Suprapubic skin (tissue), 4 donors: ENCODE results near the gene IGLON5. TPM values are rescaled to one million over a fixed set of nuclear protein-coding genes. Genes with fewer than 3 reads are reported as not detected.
A peak's percentile ranks its signal among the peaks of the same experiment; 100 is the strongest.

Experiments used
- DNase-seq, 2 donors: peaks; one replicate each; pipeline ENCODE4 v3.0.0-alpha.2; 2019; ENCODE audit warnings: low spot score in 2 of 2
- H3K27ac ChIP-seq: fragments of 200-600 bp; sonication (generic); one replicate; pipeline ENCODE4 v1.5.1; 2019
- H3K27me3 ChIP-seq: fragments of 200-600 bp; sonication (generic); one replicate; pipeline ENCODE4 v1.5.1; 2019
- H3K36me3 ChIP-seq: fragments of 200-600 bp; sonication (generic); one replicate; pipeline ENCODE4 v1.5.1; 2019
- H3K4me1 ChIP-seq: fragments of 200-600 bp; sonication (generic); one replicate; pipeline ENCODE4 v1.5.1; 2019
- H3K4me3 ChIP-seq: fragments of 200-600 bp; sonication (generic); one replicate; pipeline ENCODE4 v1.5.1; 2019; ENCODE audit warnings: mild to moderate bottlenecking
- H3K9me3 ChIP-seq: fragments of 200-600 bp; sonication (generic); one replicate; pipeline ENCODE4 v1.5.1; 2019
- EP300 ChIP-seq: sonication (generic); formaldehyde crosslinking; IDR thresholded peaks from one replicate; pipeline ENCODE4 v1.6.1; 2017; ENCODE audit warnings: antibody characterized with exemption
- POLR2A ChIP-seq, 2 donors: fragments of 450-650 bp; IDR thresholded peaks; one replicate each; pipeline ENCODE4 v1.6.1; 2017; ENCODE audit warnings: antibody characterized with exemption in 2 of 2, mild to moderate bottlenecking in 2 of 2, moderate library complexity in 2 of 2
- POLR2AphosphoS5 ChIP-seq, 3 donors: sonication (generic); formaldehyde crosslinking; IDR thresholded peaks; one replicate each; pipeline ENCODE4 v1.6.1; 2017; ENCODE audit warnings: antibody characterized with exemption in 3 of 3
- WGBS: methylation state at CpG from one replicate; pipeline ENCODE4 v1.1.5; 2018; 5-methylcytosine and 5-hydroxymethylcytosine counted together
- total RNA-seq, 4 donors: library from RNA; depleted of rRNA; stranded (reverse); fragments of >200 nt; gene quantifications; one replicate each; pipeline ENCODE4 v1.1.0, GENCODE V29; 2016
- TF ChIP-seq, protein P1 (sequence below), 2 donors: fragments of 200-600 bp in 1 of 2; fragments of 450-650 bp in 1 of 2; sonication (generic) in 1 of 2; IDR thresholded peaks; one replicate each; pipeline ENCODE4 v1.5.1; 2016 to 2019; ENCODE audit warnings: antibody characterized with exemption in 2 of 2, mild to moderate bottlenecking in 1 of 2, moderate library complexity in 1 of 2

Gene IGLON5
- total RNA-seq, 4 donors from 2014 or later = 0.26 TPM; not detected in 3

DNA sequence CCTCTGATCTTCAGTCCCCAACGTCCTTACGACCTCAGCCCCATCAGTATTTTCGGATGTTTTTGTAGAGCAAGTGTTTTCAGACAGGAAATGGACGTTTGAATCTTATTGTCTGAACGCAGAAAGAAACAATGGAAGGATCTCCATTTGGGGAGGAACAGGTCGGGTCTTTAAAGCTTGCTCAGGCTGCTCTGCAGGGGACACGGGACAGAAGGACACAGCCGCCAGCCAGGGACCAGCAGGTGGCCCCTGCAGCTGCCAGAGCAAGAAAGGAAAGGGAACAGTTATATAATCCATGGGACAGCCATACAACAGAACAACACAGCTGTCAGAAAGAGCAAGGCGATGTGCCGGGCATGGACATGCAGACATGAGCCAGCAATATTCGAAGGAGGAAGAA is 18.5 kb upstream of the IGLON5 start:
- Histone ChIP-seq H3K4me3 (no peak overlapping the region), H3K27ac (no peak overlapping the region), H3K36me3 (no peaks in the 10 kb centered on the region), H3K9me3 (no peaks in the 10 kb centered on the region), H3K4me1 (no peaks in the 10 kb centered on the region), H3K27me3 (peaks cover 33% of the 10 kb centered on the region)
- TF ChIP-seq POLR2AphosphoS5 (IDR thresholded peaks at IDR 0.05) = no peak
- TF ChIP-seq, protein P1, sequence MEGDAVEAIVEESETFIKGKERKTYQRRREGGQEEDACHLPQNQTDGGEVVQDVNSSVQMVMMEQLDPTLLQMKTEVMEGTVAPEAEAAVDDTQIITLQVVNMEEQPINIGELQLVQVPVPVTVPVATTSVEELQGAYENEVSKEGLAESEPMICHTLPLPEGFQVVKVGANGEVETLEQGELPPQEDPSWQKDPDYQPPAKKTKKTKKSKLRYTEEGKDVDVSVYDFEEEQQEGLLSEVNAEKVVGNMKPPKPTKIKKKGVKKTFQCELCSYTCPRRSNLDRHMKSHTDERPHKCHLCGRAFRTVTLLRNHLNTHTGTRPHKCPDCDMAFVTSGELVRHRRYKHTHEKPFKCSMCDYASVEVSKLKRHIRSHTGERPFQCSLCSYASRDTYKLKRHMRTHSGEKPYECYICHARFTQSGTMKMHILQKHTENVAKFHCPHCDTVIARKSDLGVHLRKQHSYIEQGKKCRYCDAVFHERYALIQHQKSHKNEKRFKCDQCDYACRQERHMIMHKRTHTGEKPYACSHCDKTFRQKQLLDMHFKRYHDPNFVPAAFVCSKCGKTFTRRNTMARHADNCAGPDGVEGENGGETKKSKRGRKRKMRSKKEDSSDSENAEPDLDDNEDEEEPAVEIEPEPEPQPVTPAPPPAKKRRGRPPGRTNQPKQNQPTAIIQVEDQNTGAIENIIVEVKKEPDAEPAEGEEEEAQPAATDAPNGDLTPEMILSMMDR (IDR thresholded peaks at IDR 0.05) = no peak
- no peak for TF ChIP-seq EP300
- no peak for TF ChIP-seq POLR2A (IDR thresholded peaks at IDR 0.05)
- WGBS = 37% methylated on average over 11 of the region's 11 CpGs
- no peak for DNase-seq

DNA sequence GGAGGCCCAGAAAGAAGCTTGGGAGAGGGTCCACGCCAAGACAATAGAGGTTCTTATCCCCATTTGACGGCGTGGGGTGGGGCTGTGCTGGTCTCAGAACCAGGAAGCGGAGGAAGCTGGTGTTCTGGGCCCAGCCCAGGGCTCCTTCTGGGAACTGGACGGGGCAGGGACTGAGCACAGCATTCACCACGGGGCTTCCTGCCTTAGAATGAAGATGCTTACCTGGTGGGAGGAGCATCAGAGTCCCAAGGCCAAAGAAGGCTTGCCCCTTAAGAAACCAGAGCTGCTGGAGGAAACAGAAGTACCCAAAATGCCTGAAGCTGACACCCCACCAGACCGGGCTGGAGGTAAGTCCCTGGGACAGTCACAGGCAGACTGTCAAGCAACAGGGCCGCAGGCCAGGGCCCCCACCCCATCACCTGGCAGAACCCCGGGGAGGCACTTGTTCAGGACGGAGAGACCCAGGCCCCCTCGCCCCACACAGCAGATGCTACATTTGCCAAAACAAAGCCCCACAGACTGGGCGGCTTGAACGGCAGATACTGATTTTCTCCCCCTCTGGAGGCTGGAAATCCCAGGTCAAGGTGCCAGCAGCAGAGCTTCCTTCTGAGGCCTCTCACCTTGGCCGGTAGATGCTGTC is 17.8 kb upstream of the IGLON5 start:
- 80% methylated on average over 14 of the region's 14 CpGs for WGBS
- DNase-seq = no peak

DNA sequence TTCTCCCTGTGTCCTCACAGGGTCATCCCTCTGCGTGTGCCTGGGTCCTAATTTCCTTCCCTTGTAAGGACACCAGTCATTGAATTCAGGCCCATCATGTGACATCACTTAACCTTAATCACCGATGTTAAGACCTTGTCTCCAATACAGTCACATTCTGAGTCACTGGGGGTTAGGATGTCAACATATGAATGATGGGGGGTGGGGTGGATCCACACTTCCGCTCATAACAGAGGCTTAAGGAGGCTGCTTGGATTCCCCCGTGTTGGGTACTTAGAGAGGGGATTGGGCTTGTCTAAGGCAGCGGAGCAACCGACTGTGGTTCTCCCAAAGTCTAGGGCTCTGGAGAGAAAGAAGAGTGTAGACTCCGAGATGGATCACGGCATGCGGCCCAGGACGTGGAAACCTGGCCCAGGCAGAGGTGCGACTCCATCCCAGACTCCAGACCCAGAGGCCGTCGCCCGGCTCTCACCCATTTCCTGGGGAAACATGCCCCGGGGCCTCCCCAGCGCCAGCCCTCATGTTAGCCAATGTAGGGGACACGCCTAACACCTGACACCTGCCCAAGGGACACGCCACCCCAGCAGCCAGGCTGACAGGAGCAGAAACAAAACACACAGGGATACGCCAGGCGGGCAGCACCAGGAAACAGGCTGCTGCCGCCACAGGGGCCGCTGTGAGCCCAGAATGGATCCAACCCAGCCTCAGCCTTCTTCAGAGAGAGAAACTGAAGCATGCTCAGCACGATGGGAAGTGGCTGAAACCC is 17.1 kb upstream of the IGLON5 start:
- H3K36me3 ChIP-seq = no peaks in the 10 kb centered on the region
- no peak for TF ChIP-seq POLR2AphosphoS5 (IDR thresholded peaks at IDR 0.05)
- TF ChIP-seq EP300 = no peak
- TF ChIP-seq, protein P1 (IDR thresholded peaks at IDR 0.05) = no peak
- TF ChIP-seq POLR2A (IDR thresholded peaks at IDR 0.05) = no peak
- H3K9me3 ChIP-seq = no peaks in the 10 kb centered on the region
- DNase-seq = peak in 1 of 2 donors; percentile 71
- no peak overlapping the region for H3K4me3 ChIP-seq
- H3K27me3 ChIP-seq = peaks cover 39% of the 10 kb centered on the region
- H3K27ac ChIP-seq = no peak overlapping the region
- 66% methylated on average over 15 of the region's 23 CpGs for WGBS
- H3K4me1 ChIP-seq = no peaks in the 10 kb centered on the region

More for the DNA sequence above, 17.8 kb upstream of the IGLON5 start:
- no peak overlapping the region for H3K27ac ChIP-seq
- H3K9me3 ChIP-seq = no peaks in the 10 kb centered on the region
- no peak overlapping the region for H3K4me3 ChIP-seq
- H3K27me3 ChIP-seq = peaks cover 35% of the 10 kb centered on the region
- TF ChIP-seq, protein P1 (IDR thresholded peaks at IDR 0.05) = no peak
- TF ChIP-seq POLR2AphosphoS5 (IDR thresholded peaks at IDR 0.05) (no peak), EP300 (no peak), POLR2A (IDR thresholded peaks at IDR 0.05) (no peak)
- H3K4me1 ChIP-seq = no peaks in the 10 kb centered on the region
- H3K36me3 ChIP-seq = no peaks in the 10 kb centered on the region

DNA sequence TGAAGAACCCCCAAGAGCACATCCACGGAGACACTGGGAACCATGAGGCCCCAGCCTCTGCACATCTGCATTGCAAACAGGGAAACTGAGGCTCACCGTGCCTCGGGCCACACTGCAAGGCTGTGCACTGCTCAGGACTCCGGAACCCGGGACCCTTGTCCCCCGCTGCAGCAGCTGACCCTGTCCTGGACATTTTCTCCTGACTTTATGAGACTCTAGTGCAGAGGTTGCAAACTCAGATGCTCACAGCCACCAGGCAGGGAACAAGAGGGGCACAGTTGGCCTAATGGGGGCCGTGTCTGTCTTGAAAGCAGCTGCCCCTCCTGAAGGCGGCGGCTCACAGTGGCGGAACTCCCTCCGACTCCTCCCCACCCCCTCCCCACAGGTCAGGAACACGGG is 16.5 kb upstream of the IGLON5 start:
- no peak overlapping the region for H3K27ac ChIP-seq
- H3K4me3 ChIP-seq = no peak overlapping the region
- H3K27me3 ChIP-seq = peaks cover 39% of the 10 kb centered on the region
- H3K4me1 ChIP-seq = no peaks in the 10 kb centered on the region
- no peaks in the 10 kb centered on the region for H3K36me3 ChIP-seq
- no peak for TF ChIP-seq EP300
- TF ChIP-seq, protein P1 (IDR thresholded peaks at IDR 0.05) = no peak
- TF ChIP-seq POLR2AphosphoS5 (IDR thresholded peaks at IDR 0.05) = no peak
- TF ChIP-seq POLR2A (IDR thresholded peaks at IDR 0.05) = no peak
- WGBS = 54% methylated on average over 12 of the region's 12 CpGs
- H3K9me3 ChIP-seq = no peaks in the 10 kb centered on the region
- peak in 1 of 2 donors; percentile 45 for DNase-seq
